RWPE2 (cell line): Measurements from ENCODE around the gene NFILZ.

Experiments used
- ATAC-seq: fragments of 200-7000 bp; cut with Tn5 transposase; 3 replicates; pipeline ENCODE4 v1.9.1; 2021; ENCODE audit warnings: low read depth
- DNase-seq: peaks from one replicate; pipeline ENCODE4 v3.0.0-alpha.2; 2020; ENCODE audit warnings: low spot score
- H3K27ac ChIP-seq: fragments of 450-650 bp; 2 replicates; pipeline ENCODE4 v1.5.1; 2017; ENCODE audit warnings: mild to moderate bottlenecking; ENCODE audit not compliant: poor library complexity, severe bottlenecking
- H3K27me3 ChIP-seq: fragments of 250-450 bp; sonication (Bioruptor Pico); 2 replicates; pipeline ENCODE4 v1.5.1; 2021; ENCODE audit warnings: mild to moderate bottlenecking, moderate library complexity; ENCODE audit not compliant: insufficient read depth, poor library complexity, severe bottlenecking
- H3K36me3 ChIP-seq: fragments of 250-450 bp; sonication (Bioruptor Pico); 2 replicates; pipeline ENCODE4 v1.5.1; 2020; ENCODE audit warnings: low read depth, mild to moderate bottlenecking, moderate library complexity
- H3K4me1 ChIP-seq: fragments of 250-450 bp; sonication (Bioruptor Pico); 2 replicates; pipeline ENCODE4 v1.5.1; 2021; ENCODE audit warnings: mild to moderate bottlenecking, moderate library complexity; ENCODE audit not compliant: insufficient read depth, poor library complexity, severe bottlenecking
- H3K4me3 ChIP-seq: fragments of 250-450 bp; sonication (Bioruptor Pico); 2 replicates; pipeline ENCODE4 v1.5.1; 2021; ENCODE audit warnings: mild to moderate bottlenecking, moderate library complexity; ENCODE audit not compliant: severe bottlenecking
- H3K9me3 ChIP-seq: fragments of 250-450 bp; sonication (Bioruptor Pico); 2 replicates; pipeline ENCODE4 v1.5.1; 2021; ENCODE audit warnings: mild to moderate bottlenecking, moderate library complexity; ENCODE audit not compliant: severe bottlenecking
- CTCF ChIP-seq: fragments of 450-650 bp; IDR thresholded peaks from one replicate; pipeline ENCODE4 v1.5.1; 2017; ENCODE audit warnings: mild to moderate bottlenecking, moderate library complexity; ENCODE audit not compliant: poor library complexity, severe bottlenecking

NFILZ gene

GRCh38 chr19:8589177-8589714 lies 41.2 kb upstream of the NFILZ start:
- Histone ChIP-seq H3K27ac (no peak overlapping the region), H3K27me3 (no peaks in the 10 kb centered on the region), H3K36me3 (no peaks in the 10 kb centered on the region), H3K4me1 (no peaks in the 10 kb centered on the region), H3K9me3 (no peaks in the 10 kb centered on the region), H3K4me3 (no peak overlapping the region)
- TF ChIP-seq CTCF, result no peak
- ATAC-seq, result no peak
- no peak for DNase-seq

- DNase-seq, result peak; percentile 92
- Histone ChIP-seq H3K4me1 (no peaks in the 10 kb centered on the region), H3K9me3 (no peaks in the 10 kb centered on the region), H3K27ac (no peak overlapping the region), H3K36me3 (no peaks in the 10 kb centered on the region), H3K27me3 (no peaks in the 10 kb centered on the region), H3K4me3 (peak overlapping the region; percentile 19)
- no peak for TF ChIP-seq CTCF
- ATAC-seq, result peak; percentile 87
Measured at GRCh38 chr19:8592231-8593009, 38.0 kb upstream of the NFILZ start.

GRCh38 chr19:8593931-8594330 lies 36.5 kb upstream of the NFILZ start:
- no peaks in the 10 kb centered on the region for H3K9me3 ChIP-seq
- H3K36me3 ChIP-seq, result no peaks in the 10 kb centered on the region
- no peak overlapping the region for H3K27ac ChIP-seq
- H3K27me3 ChIP-seq, result no peaks in the 10 kb centered on the region
- no peak overlapping the region for H3K4me3 ChIP-seq
- H3K4me1 ChIP-seq, result no peaks in the 10 kb centered on the region
- DNase-seq (no peak), ATAC-seq (no peak)
- TF ChIP-seq CTCF, result peak; percentile 7

- TF ChIP-seq CTCF, result no peak
- H3K4me3 ChIP-seq, result no peak overlapping the region
- no peaks in the 10 kb centered on the region for H3K27me3 ChIP-seq
- no peaks in the 10 kb centered on the region for H3K36me3 ChIP-seq
- DNase-seq (no peak), ATAC-seq (no peak)
- H3K9me3 ChIP-seq, result no peaks in the 10 kb centered on the region
- H3K4me1 ChIP-seq, result no peaks in the 10 kb centered on the region
- H3K27ac ChIP-seq, result no peak overlapping the region
Measured at GRCh38 chr19:8595651-8596050, 34.8 kb upstream of the NFILZ start.

- no peak for TF ChIP-seq CTCF
- H3K27ac ChIP-seq, result no peak overlapping the region
- H3K9me3 ChIP-seq, result no peaks in the 10 kb centered on the region
- no peaks in the 10 kb centered on the region for H3K4me1 ChIP-seq
- DNase-seq, result no peak
- no peak for ATAC-seq
- H3K36me3 ChIP-seq, result no peaks in the 10 kb centered on the region
- no peaks in the 10 kb centered on the region for H3K27me3 ChIP-seq
- H3K4me3 ChIP-seq, result no peak overlapping the region
Measured at GRCh38 chr19:8596168-8596567, 34.3 kb upstream of the NFILZ start.
